ENCODE data around the gene TEDC1. TPM values are rescaled to one million over a fixed set of nuclear protein-coding genes. Genes with fewer than 3 reads are reported as not detected.
"Not testable (repeated sequence)": the region's sequence is repeated elsewhere in the genome, so short reads cannot be mapped to it uniquely, and the experiment has no call there.

TEDC1 gene
- polyA plus RNA-seq, 3 donors = 6.0 to 10.5 (median 9.3) TPM

DNA sequence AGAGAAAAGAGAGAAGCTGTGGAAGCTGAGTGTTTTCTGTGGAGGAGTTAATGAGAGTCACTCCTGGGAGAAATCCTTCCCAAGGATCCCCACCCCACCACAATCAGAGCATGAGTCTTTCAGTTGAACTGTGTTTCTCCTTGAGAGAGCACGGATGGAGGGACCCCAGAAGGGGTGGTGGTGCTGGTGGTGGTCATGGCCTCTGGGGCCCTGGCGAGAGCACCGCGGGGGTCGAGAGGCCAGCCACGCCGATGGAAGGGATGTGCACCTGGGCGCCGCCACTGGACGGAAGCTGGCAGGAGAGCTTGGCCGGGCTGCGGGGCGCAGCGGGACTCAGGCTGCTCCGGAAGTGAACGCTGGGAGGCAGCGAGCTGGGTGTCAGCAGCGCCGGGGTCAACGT lies 55.4 kb downstream of the TEDC1 start:
- DNase-seq (ENCODE audit: extremely low read depth in 1 of 11, low read depth in 9 of 11, low spot score in 4 of 11) = not testable (repeated sequence)

- DNase-seq (ENCODE audit: extremely low read depth in 1 of 11, low read depth in 9 of 11, low spot score in 4 of 11) = not testable (repeated sequence)
These were observed 56.0 kb downstream of the TEDC1 start for GRCh38 chr14:105547072-105547471.

GRCh38 chr14:105547741-105548169 lies 56.7 kb downstream of the TEDC1 start:
- DNase-seq (ENCODE audit: extremely low read depth in 1 of 11, low read depth in 9 of 11, low spot score in 4 of 11) = no peak

Other genes starting within 250 kb of the TEDC1 start
- 10 to 100 TPM; 34.5 to 38.4 (median 35.9) TPM for gene BTBD6, start 242.7 kb upstream of the TEDC1 start, polyA plus RNA-seq (ENCODE audit: insufficient read length in 3 of 3)
- gene BRF1, start 190.2 kb upstream of the TEDC1 start, polyA plus RNA-seq (ENCODE audit: insufficient read length in 3 of 3) = 10 to 100 TPM; 24.8 to 40.0 (median 36.0) TPM
- gene PACS2, start 176.5 kb upstream of the TEDC1 start, polyA plus RNA-seq (ENCODE audit: insufficient read length in 3 of 3) = 10 to 100 TPM; 57.6 to 96.7 (median 86.0) TPM
- 1 to 10 TPM; 1.2 to 3.9 (median 1.6) TPM for gene TEX22, start 92.7 kb upstream of the TEDC1 start, polyA plus RNA-seq (ENCODE audit: insufficient read length in 3 of 3)
- 100 to 1,000 TPM; 106 to 169 (median 134) TPM for gene MTA1, start 71.4 kb upstream of the TEDC1 start, polyA plus RNA-seq (ENCODE audit: insufficient read length in 3 of 3)
- gene CRIP2, start 16.4 kb upstream of the TEDC1 start, polyA plus RNA-seq (ENCODE audit: insufficient read length in 3 of 3) = 100 to 1,000 TPM in 2 of 3 donors, 10 to 100 TPM in 1; 86.2 to 165 (median 146) TPM
- gene CRIP1, start 4.4 kb upstream of the TEDC1 start, polyA plus RNA-seq (ENCODE audit: insufficient read length in 3 of 3) = 10 to 100 TPM; 24.0 to 49.2 (median 36.3) TPM
- 1 to 10 TPM; 1.7 to 6.0 (median 5.7) TPM for gene TMEM121, start 35.3 kb downstream of the TEDC1 start, polyA plus RNA-seq (ENCODE audit: insufficient read length in 3 of 3)

Measured in renal cortex interstitium (tissue), 11 donors.